MM.1S (cell line): ENCODE measurements around the gene LCP1.

ENCODE experiments used
- EZH2 ChIP-seq: fragments of 300-600 bp; sonication (generic); optimal IDR thresholded peaks from 2 replicates; pipeline ENCODE3; 2017; ENCODE audit warnings: low read depth, mild to moderate bottlenecking, antibody characterized with exemption, low read length, mixed read lengths
- TF ChIP-seq, protein P1 (sequence below): fragments of 300-600 bp; sonication (generic); IDR thresholded peaks from 2 replicates; pipeline ENCODE4 v1.5.1; 2016; ENCODE audit warnings: antibody characterized with exemption, low read length, mixed read lengths

DNA sequence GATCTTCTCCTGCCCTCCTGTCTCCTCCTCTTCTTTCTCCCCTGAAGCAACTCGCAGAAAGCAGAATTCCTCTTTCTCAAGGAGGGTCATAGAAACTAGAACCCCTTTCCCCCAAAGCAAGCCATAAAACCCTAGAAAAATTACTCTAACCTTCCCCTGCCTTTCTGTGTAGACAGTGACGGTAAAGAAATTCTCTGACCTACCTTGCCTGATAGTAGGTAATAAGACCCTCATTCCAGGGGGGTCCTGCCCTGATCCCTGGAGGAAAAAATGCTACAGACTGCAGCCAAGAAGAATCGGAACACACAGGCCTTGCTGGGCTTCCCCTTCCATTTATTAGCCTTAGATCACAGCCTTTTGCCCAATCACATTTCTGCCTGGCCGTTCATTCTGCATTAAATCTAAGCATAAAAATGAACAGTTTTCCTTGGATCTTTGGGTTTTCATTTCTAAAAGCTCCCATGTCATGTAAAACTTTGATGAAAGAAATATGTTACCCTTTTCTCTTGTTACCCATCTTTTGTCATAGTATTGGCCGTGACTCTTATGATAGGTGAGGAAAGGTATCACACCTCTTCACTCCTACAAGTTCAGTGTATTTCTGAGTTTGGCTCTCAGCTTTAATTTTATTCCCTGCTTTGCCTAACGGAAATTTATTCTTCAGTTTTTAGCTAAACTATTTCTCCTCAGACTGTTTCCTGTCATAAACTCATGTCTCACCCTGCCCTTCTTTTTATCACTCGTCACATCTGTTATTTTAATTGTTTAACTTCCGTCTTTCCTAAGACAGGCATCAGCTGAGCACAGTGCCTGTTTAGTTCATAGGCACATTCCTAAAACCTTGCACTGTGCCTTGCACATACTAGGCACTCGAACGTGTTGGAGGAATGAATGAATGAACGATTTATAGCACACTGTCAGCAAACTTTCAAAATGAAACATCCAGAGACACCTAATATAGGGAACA is 56.7 kb downstream of the LCP1 start:
- TF ChIP-seq EZH2, result no peak
- TF ChIP-seq, protein P1, sequence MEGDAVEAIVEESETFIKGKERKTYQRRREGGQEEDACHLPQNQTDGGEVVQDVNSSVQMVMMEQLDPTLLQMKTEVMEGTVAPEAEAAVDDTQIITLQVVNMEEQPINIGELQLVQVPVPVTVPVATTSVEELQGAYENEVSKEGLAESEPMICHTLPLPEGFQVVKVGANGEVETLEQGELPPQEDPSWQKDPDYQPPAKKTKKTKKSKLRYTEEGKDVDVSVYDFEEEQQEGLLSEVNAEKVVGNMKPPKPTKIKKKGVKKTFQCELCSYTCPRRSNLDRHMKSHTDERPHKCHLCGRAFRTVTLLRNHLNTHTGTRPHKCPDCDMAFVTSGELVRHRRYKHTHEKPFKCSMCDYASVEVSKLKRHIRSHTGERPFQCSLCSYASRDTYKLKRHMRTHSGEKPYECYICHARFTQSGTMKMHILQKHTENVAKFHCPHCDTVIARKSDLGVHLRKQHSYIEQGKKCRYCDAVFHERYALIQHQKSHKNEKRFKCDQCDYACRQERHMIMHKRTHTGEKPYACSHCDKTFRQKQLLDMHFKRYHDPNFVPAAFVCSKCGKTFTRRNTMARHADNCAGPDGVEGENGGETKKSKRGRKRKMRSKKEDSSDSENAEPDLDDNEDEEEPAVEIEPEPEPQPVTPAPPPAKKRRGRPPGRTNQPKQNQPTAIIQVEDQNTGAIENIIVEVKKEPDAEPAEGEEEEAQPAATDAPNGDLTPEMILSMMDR, result no peak
